HCT116 (cell line): ENCODE measurements around the gene AMY1B.
"Not testable (repeated sequence)": the region's sequence is repeated elsewhere in the genome, so short reads cannot be mapped to it uniquely, and the experiment has no call there.

Source experiments
- ATF3 ChIP-seq: IDR thresholded peaks from 2 replicates; pipeline ENCODE4 v1.6.1; 2012
- CTCF ChIP-seq, 3 experiments: fragments of 200-600 bp in 1 of 3; sonication (generic) in 1 of 3; IDR thresholded peaks in 2 of 3; conservative IDR thresholded peaks in 1 of 3; 2 replicates each; pipeline ENCODE4 v1.5.1; 2012 to 2017; ENCODE audit warnings: low read depth in 2 of 3, low read length in 2 of 3, antibody characterized with exemption in 1 of 3, borderline replicate concordance in 1 of 3, control low read depth in 1 of 3, mild to moderate bottlenecking in 1 of 3, mixed read lengths in 1 of 3, mixed run types in 1 of 3, moderate library complexity in 1 of 3; ENCODE audit not compliant: insufficient read depth in 1 of 3
- EGR1 ChIP-seq: IDR thresholded peaks from 2 replicates; pipeline ENCODE4 v1.6.1; 2012; ENCODE audit warnings: low read depth
- ELF1 ChIP-seq: IDR thresholded peaks from 2 replicates; pipeline ENCODE4 v1.6.1; 2012; ENCODE audit warnings: low read depth, borderline replicate concordance
- EZH2phosphoT487 ChIP-seq: fragments of 200-600 bp; IDR thresholded peaks from 2 replicates; pipeline ENCODE4 v1.6.1; 2018; ENCODE audit warnings: antibody characterized with exemption, borderline replicate concordance
- FOSL1 ChIP-seq: IDR thresholded peaks from 2 replicates; pipeline ENCODE4 v1.6.1; 2012; ENCODE audit warnings: low read depth
- POLR2A ChIP-seq: IDR thresholded peaks from 2 replicates; pipeline ENCODE4 v1.7.0; 2011; ENCODE audit warnings: borderline replicate concordance; ENCODE audit not compliant: insufficient read depth, insufficient read length; ENCODE audit errors: extremely low read depth
- POLR2AphosphoS5 ChIP-seq: IDR thresholded peaks from 2 replicates; pipeline ENCODE4 v1.6.1; 2011; ENCODE audit warnings: mild to moderate bottlenecking, low read depth, low read length, moderate library complexity
- RAD21 ChIP-seq: IDR thresholded peaks from 2 replicates; pipeline ENCODE4 v1.6.1; 2012; ENCODE audit warnings: low read depth, mild to moderate bottlenecking
- SIN3A ChIP-seq: IDR thresholded peaks from 2 replicates; pipeline ENCODE4 v1.6.1; 2012; ENCODE audit warnings: low read depth
- ZNF274 ChIP-seq: fragments of 200-500 bp; sonication (Bioruptor generic); IDR thresholded peaks from 2 replicates; pipeline ENCODE4 v1.6.1; 2014; ENCODE audit warnings: mild to moderate bottlenecking, low read depth, low read length, inconsistent platforms

GRCh38 chr1:103744449-103744848 is 48.4 kb upstream of the AMY1B start:
- not testable (repeated sequence) for TF ChIP-seq CTCF (IDR thresholded peaks at IDR 0.05 in 2 of 3, conservative IDR thresholded peaks at IDR 0.05 in 1 of 3; ENCODE audit: borderline replicate concordance in 1 of 3, insufficient read depth in 1 of 3, low read depth in 2 of 3, low read length in 2 of 3); POLR2AphosphoS5; RAD21; ELF1; FOSL1; SIN3A; POLR2A; EGR1; EZH2phosphoT487; ZNF274; ATF3
